ENCODE data around the gene COL5A1. TPM values are rescaled to one million over a fixed set of nuclear protein-coding genes. Genes with fewer than 3 reads are reported as not detected.

The COL5A1 gene
- total RNA-seq, 1 donor from 2014 or later, result 28.9 TPM

- H3K4me1 Mint-ChIP-seq (ENCODE audit: low read depth, unreplicated experiment), result no peaks in the 10 kb centered on the region
- no peak overlapping the region for H3K4me3 Mint-ChIP-seq (ENCODE audit: unreplicated experiment)
- no peaks in the 10 kb centered on the region for H3K36me3 Mint-ChIP-seq (ENCODE audit: unreplicated experiment)
- TF ChIP-seq CTCF (IDR thresholded peaks at IDR 0.05; ENCODE audit: partially characterized antibody, unreplicated experiment), result no peak
- H3K9me3 Mint-ChIP-seq (ENCODE audit: unreplicated experiment), result peaks cover 7% of the 10 kb centered on the region
- no peak for DNase-seq
- peaks cover 5% of the 10 kb centered on the region for H3K27me3 Mint-ChIP-seq (ENCODE audit: unreplicated experiment)
- H3K27ac Mint-ChIP-seq (ENCODE audit: unreplicated experiment), result peak overlapping the region; percentile 70
Measured at GRCh38 chr9:134604834-134605233, 36.8 kb upstream of the COL5A1 start.

- peaks cover 7% of the 10 kb centered on the region for H3K9me3 Mint-ChIP-seq (ENCODE audit: unreplicated experiment)
- no peak overlapping the region for H3K27ac Mint-ChIP-seq (ENCODE audit: unreplicated experiment)
- H3K4me3 Mint-ChIP-seq (ENCODE audit: unreplicated experiment), result no peak overlapping the region
- H3K27me3 Mint-ChIP-seq (ENCODE audit: unreplicated experiment), result peaks cover 5% of the 10 kb centered on the region
- no peaks in the 10 kb centered on the region for H3K36me3 Mint-ChIP-seq (ENCODE audit: unreplicated experiment)
- TF ChIP-seq CTCF (IDR thresholded peaks at IDR 0.05; ENCODE audit: partially characterized antibody, unreplicated experiment), result no peak
- H3K4me1 Mint-ChIP-seq (ENCODE audit: low read depth, unreplicated experiment), result no peaks in the 10 kb centered on the region
- no peak for DNase-seq
Measured at GRCh38 chr9:134605351-134605965, 36.1 kb upstream of the COL5A1 start.

GRCh38 chr9:134605966-134606357, 35.6 kb upstream of the COL5A1 start:
- H3K27me3 Mint-ChIP-seq (ENCODE audit: unreplicated experiment), result peaks cover 5% of the 10 kb centered on the region
- no peak overlapping the region for H3K4me3 Mint-ChIP-seq (ENCODE audit: unreplicated experiment)
- peaks cover 7% of the 10 kb centered on the region for H3K9me3 Mint-ChIP-seq (ENCODE audit: unreplicated experiment)
- DNase-seq, result no peak
- no peak for TF ChIP-seq CTCF (IDR thresholded peaks at IDR 0.05; ENCODE audit: partially characterized antibody, unreplicated experiment)
- H3K27ac Mint-ChIP-seq (ENCODE audit: unreplicated experiment), result no peak overlapping the region
- no peaks in the 10 kb centered on the region for H3K4me1 Mint-ChIP-seq (ENCODE audit: low read depth, unreplicated experiment)
- H3K36me3 Mint-ChIP-seq (ENCODE audit: unreplicated experiment), result no peaks in the 10 kb centered on the region

GRCh38 chr9:134606951-134607731, 34.5 kb upstream of the COL5A1 start:
- Mint-ChIP-seq H3K4me1 (ENCODE audit: low read depth, unreplicated experiment) (no peaks in the 10 kb centered on the region), H3K27me3 (ENCODE audit: unreplicated experiment) (peaks cover 5% of the 10 kb centered on the region), H3K4me3 (ENCODE audit: unreplicated experiment) (no peak overlapping the region), H3K9me3 (ENCODE audit: unreplicated experiment) (peaks cover 10% of the 10 kb centered on the region), H3K27ac (ENCODE audit: unreplicated experiment) (no peak overlapping the region), H3K36me3 (ENCODE audit: unreplicated experiment) (peaks cover under 1% of the 10 kb centered on the region)
- no peak for DNase-seq
- no peak for TF ChIP-seq CTCF (IDR thresholded peaks at IDR 0.05; ENCODE audit: partially characterized antibody, unreplicated experiment)

GRCh38 chr9:134607971-134608370, 33.6 kb upstream of the COL5A1 start:
- peaks cover 8% of the 10 kb centered on the region for H3K36me3 Mint-ChIP-seq (ENCODE audit: unreplicated experiment)
- no peak for TF ChIP-seq CTCF (IDR thresholded peaks at IDR 0.05; ENCODE audit: partially characterized antibody, unreplicated experiment)

More at GRCh38 chr9:134607971-134608370, 33.6 kb upstream of the COL5A1 start:
- Mint-ChIP-seq H3K9me3 (ENCODE audit: unreplicated experiment) (peaks cover 16% of the 10 kb centered on the region), H3K27me3 (ENCODE audit: unreplicated experiment) (peaks cover 5% of the 10 kb centered on the region), H3K4me3 (ENCODE audit: unreplicated experiment) (no peak overlapping the region), H3K4me1 (ENCODE audit: low read depth, unreplicated experiment) (no peaks in the 10 kb centered on the region), H3K27ac (ENCODE audit: unreplicated experiment) (no peak overlapping the region)
- DNase-seq, result no peak

Data from glutamatergic neuron (in vitro differentiated cells).